ENCODE data around the gene IL36RN. TPM values are rescaled to one million over a fixed set of nuclear protein-coding genes. Genes with fewer than 3 reads are reported as not detected.
"Not testable (repeated sequence)": the region's sequence is repeated elsewhere in the genome, so short reads cannot be mapped to it uniquely, and the experiment has no call there.

Gene IL36RN
- total RNA-seq, 4 donors from 2014 or later, result 0.93 to 1.7 TPM; not detected in 2

DNA sequence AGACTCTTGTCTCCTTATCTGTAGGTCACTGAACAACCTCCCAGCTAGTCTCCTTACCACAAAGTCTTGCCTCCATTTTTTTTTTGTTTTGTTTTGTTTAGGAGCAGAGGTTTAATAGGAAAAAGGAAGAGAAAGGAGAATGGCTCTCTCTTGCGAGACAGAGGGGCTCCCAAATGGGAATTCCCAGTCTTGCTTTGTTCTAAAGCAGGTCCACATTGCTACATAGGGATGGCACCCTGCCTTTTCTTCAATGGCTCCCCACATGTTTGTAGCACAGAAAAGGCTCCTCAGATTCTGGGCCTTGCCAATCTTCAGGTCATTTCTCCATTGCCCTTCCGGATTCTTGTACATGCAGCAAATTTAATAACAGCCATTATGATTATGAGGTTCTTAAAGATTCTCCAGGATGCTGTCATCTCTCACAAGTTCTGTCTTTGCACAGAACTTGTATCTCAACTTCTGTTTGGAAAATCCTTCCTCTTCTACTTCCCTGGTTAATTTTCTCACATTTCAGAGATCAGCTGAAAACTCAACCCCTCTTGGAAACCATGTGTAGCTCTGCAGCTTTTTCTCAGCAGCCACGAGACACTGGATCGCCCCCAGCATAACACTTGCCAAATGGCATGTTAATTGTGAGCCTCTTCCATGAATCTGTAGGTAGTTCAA, 32.4 kb downstream of the IL36RN start:
- H3K4me3 ChIP-seq, result no peak overlapping the region
- no peaks in the 10 kb centered on the region for H3K36me3 ChIP-seq
- H3K27me3 ChIP-seq, result peaks cover 38% of the 10 kb centered on the region
- WGBS, 2 donors (ENCODE audit: low coverage in 1 of 2), result 65 to 90% methylated on average over 2 to 3 of the region's 4 CpGs
- TF ChIP-seq POLR2AphosphoS5 (IDR thresholded peaks at IDR 0.05) (no peak), EP300 (IDR thresholded peaks at IDR 0.05) (no peak), POLR2A (IDR thresholded peaks at IDR 0.05) (no peak)
- TF ChIP-seq, protein P1, sequence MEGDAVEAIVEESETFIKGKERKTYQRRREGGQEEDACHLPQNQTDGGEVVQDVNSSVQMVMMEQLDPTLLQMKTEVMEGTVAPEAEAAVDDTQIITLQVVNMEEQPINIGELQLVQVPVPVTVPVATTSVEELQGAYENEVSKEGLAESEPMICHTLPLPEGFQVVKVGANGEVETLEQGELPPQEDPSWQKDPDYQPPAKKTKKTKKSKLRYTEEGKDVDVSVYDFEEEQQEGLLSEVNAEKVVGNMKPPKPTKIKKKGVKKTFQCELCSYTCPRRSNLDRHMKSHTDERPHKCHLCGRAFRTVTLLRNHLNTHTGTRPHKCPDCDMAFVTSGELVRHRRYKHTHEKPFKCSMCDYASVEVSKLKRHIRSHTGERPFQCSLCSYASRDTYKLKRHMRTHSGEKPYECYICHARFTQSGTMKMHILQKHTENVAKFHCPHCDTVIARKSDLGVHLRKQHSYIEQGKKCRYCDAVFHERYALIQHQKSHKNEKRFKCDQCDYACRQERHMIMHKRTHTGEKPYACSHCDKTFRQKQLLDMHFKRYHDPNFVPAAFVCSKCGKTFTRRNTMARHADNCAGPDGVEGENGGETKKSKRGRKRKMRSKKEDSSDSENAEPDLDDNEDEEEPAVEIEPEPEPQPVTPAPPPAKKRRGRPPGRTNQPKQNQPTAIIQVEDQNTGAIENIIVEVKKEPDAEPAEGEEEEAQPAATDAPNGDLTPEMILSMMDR (IDR thresholded peaks at IDR 0.05), result no peak
- ATAC-seq, result no peak
- H3K27ac ChIP-seq, result no peak overlapping the region
- peaks cover 0 to 5% (median 0%) of the 10 kb centered on the region in 3 donors for H3K9me3 ChIP-seq
- no peaks in the 10 kb centered on the region for H3K4me1 ChIP-seq

DNA sequence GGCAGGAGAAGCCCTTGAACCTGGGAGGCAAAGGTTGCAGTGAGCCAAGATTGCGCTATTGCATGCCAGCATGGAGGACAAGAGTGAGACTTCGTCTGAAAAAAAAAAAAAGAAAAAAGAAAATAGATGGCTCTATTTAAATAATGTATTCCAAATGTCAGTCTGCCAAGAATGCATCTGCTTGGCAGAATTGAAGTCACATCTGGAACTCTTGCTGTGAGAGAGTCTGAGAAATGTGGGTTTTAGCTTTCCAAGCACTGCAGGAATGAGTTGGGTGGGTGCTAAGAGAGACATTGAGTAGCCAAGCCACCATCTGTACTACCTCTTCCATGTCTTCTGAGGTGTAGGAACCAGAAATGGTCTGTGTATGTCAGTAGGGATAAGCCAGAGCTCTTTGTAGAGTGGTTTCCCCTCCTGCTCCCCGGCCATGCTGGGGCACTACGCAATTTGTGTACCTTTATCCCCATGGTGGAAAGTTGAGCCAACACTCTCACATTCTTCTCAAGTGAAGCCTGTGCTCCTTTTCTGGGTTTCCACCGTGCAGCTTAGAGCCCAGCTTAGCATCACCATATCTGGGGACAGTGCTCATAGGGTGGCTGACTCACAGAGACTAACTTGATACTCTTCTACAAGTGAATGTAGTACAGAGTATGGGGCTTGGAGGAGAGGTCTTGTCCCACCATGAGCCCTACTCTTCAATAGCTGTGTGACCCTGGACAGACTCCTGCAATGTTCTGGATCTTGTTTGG, 34.0 kb downstream of the IL36RN start:
- TF ChIP-seq EP300 (IDR thresholded peaks at IDR 0.05) (no peak), POLR2A (IDR thresholded peaks at IDR 0.05) (no peak), POLR2AphosphoS5 (IDR thresholded peaks at IDR 0.05) (no peak)
- TF ChIP-seq, protein P1 (IDR thresholded peaks at IDR 0.05), result no peak
- no peak overlapping the region for H3K4me3 ChIP-seq
- ATAC-seq, result no peak
- no peaks in the 10 kb centered on the region for H3K36me3 ChIP-seq
- WGBS, 2 donors (ENCODE audit: low coverage in 1 of 2), result 80 to 83% methylated on average over 2 of the region's 5 CpGs
- H3K27me3 ChIP-seq, result peaks cover 31% of the 10 kb centered on the region
- H3K27ac ChIP-seq, result no peak overlapping the region
- peaks cover 0 to 4% (median 0%) of the 10 kb centered on the region in 3 donors for H3K9me3 ChIP-seq
- H3K4me1 ChIP-seq, result no peaks in the 10 kb centered on the region

DNA sequence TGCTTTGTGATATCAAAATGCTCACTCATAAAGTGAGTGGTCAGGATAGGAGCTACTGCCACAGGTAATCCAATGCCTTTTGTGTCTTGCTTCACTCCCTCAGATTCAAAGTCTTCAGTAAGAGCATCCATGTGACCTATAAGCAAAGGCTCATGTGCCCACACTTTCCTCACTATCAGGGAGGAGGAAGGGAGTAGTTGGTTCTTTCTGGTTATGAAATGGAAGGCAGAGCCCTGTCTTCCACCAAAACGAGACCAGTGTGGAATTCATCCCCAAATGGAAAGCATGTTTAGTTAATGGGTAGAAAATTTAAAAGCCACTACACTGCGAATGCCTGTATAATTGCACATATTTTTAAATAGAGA, 34.6 kb downstream of the IL36RN start:
- Histone ChIP-seq H3K9me3 (peaks cover 0 to 4% (median 0%) of the 10 kb centered on the region in 3 donors), H3K36me3 (no peaks in the 10 kb centered on the region)

DNA sequence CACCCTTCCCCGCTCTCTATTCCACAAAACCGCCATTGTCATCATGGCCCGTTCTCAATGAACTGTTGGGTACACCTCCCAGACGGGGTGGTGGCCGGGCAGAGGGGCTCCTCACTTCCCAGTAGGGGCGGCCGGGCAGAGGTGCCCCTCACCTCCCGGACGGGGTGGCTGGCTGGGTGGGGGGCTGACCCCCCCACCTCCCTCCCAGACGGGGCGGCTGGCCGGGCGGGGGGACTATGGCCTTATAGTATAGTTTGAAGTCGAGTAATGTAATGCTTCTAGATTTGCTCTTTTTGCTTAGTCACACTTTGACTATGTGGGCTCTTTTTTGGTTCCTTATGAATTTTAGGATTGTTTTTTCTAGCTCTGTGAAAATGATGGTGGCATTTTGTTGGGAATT, 37.3 kb downstream of the IL36RN start:
- not testable (repeated sequence) for H3K4me3 ChIP-seq, H3K4me1 ChIP-seq, H3K9me3 ChIP-seq, H3K27ac ChIP-seq, ATAC-seq, H3K36me3 ChIP-seq
- 71 to 82% methylated on average over 1 to 5 of the region's 14 CpGs for WGBS, 2 donors (ENCODE audit: low coverage in 1 of 2)
- H3K27me3 ChIP-seq, result peaks cover 12% of the 10 kb centered on the region

More for the DNA sequence above, 34.6 kb downstream of the IL36RN start:
- TF ChIP-seq POLR2A (IDR thresholded peaks at IDR 0.05) (no peak), POLR2AphosphoS5 (IDR thresholded peaks at IDR 0.05) (no peak), EP300 (IDR thresholded peaks at IDR 0.05) (no peak)
- TF ChIP-seq, protein P1 (IDR thresholded peaks at IDR 0.05), result no peak
- 29 to 56% methylated on average over 2 of the region's 2 CpGs for WGBS, 2 donors (ENCODE audit: low coverage in 1 of 2)
- Histone ChIP-seq H3K4me1 (no peaks in the 10 kb centered on the region), H3K4me3 (no peak overlapping the region), H3K27me3 (peaks cover 26% of the 10 kb centered on the region), H3K27ac (no peak overlapping the region)
- no peak for ATAC-seq

DNA sequence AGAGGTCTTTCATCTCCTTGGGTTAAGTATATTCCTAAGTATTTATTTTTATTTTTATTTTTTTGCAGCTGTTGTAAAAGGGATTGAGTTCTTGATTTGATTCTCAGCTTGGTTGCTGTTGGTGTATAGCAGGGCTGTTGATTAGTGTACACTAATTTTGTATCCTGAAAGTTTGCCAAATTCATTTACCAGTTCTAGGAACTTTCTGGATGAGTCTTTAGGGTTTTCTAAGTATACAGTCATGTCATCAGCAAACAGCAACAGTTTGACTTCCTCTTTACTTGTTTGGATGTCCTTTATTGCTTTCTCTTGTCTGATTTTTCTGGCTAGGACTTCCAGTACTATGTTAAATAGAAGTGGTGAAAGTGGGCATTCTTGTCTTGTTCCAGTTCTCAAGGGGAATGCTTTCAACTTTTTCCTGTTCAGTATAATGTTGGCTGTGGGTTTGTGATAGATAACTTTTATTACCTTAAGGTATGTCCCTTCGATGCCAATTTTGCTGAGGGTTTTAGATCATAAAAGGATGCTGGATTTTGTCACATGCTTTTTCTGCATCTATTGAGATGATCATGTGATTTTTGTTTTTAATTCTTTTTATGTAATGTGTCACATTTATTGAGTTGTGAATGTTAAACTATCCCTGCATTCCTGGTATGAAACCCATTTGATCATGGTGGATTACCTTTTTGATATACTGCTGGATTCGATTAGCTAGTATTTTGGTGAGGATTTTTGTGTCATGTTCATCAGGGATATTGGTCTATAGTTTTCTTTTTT, 38.0 kb downstream of the IL36RN start:
- not testable (repeated sequence) for H3K36me3 ChIP-seq, H3K9me3 ChIP-seq, H3K4me1 ChIP-seq, ATAC-seq, H3K27ac ChIP-seq, H3K4me3 ChIP-seq
- H3K27me3 ChIP-seq, result peaks cover 11% of the 10 kb centered on the region
- WGBS, 2 donors (ENCODE audit: low coverage in 1 of 2), result 74 to 89% methylated on average over 2 of the region's 2 CpGs
